ENCODE results near the gene ALPP.
"Not testable (repeated sequence)": the region's sequence is repeated elsewhere in the genome, so short reads cannot be mapped to it uniquely, and the experiment has no call there.

Gene ALPP

DNA sequence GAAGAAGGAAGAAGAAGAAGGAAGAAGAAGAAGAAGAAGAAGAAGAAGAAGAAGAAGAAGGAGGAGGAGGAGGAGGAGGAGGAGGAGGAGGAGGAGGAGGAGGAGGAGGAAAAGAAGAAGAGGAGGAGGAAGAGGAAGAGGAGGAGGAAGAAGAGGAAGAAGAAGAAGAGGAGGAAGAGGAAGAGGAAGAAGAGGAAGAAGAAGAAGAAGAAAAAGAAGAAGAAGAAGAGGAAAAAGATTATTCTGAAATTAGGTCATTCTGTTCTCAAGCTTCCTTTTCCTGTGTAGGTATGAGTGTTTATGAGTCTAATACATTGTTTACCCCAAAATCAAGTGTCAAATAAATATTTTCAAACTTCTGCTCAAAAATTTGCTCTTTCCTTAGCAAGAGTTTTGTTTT, 6.5 kb downstream of the ALPP start:
- H3K4me1 ChIP-seq (ENCODE audit: control insufficient read depth, insufficient read depth, low read length); H3K36me3 ChIP-seq (ENCODE audit: control insufficient read depth in 2 of 2, insufficient read depth in 1 of 2, low read length in 2 of 2); H3K27ac ChIP-seq (ENCODE audit: extremely low read depth, low read depth, low read length); POLR2A ChIA-PET; H3K4me3 ChIP-seq (ENCODE audit: low read depth, low read length); H3K9me3 ChIP-seq (ENCODE audit: control insufficient read depth, insufficient read depth, low read depth, low read length): not testable (repeated sequence)
- TF ChIP-seq, protein P1, sequence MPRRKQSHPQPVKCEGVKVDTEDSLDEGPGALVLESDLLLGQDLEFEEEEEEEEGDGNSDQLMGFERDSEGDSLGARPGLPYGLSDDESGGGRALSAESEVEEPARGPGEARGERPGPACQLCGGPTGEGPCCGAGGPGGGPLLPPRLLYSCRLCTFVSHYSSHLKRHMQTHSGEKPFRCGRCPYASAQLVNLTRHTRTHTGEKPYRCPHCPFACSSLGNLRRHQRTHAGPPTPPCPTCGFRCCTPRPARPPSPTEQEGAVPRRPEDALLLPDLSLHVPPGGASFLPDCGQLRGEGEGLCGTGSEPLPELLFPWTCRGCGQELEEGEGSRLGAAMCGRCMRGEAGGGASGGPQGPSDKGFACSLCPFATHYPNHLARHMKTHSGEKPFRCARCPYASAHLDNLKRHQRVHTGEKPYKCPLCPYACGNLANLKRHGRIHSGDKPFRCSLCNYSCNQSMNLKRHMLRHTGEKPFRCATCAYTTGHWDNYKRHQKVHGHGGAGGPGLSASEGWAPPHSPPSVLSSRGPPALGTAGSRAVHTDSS (tag by site-specific recombination; IDR thresholded peaks at IDR 0.05), result peak; percentile 93
- CTCF ChIA-PET, result interaction anchor here (0.6 to 2.2 kb wide), 5 partner anchors 9 to 589 kb away, joined by 3 to 6 read pairs (median 4); no protein-coding TSS in a partner anchor

- POLR2A ChIA-PET, result no interaction called here
- H3K9me3 ChIP-seq (ENCODE audit: control insufficient read depth, insufficient read depth, low read depth, low read length), result no peaks in the 10 kb centered on the region
- H3K4me3 ChIP-seq (ENCODE audit: low read depth, low read length), result no peak overlapping the region
- no peaks in the 10 kb centered on the region for H3K4me1 ChIP-seq (ENCODE audit: control insufficient read depth, insufficient read depth, low read length)
- no peaks in the 10 kb centered on the region for H3K36me3 ChIP-seq (ENCODE audit: control insufficient read depth in 2 of 2, insufficient read depth in 1 of 2, low read length in 2 of 2)
- no peak overlapping the region for H3K27ac ChIP-seq (ENCODE audit: extremely low read depth, low read depth, low read length)
- CTCF ChIA-PET, result interaction anchor here (0.6 to 2.2 kb wide), 6 partner anchors 10 to 589 kb away, joined by 3 to 6 read pairs (median 4); no protein-coding TSS in a partner anchor
- TF ChIP-seq HOXD13 (CRISPR knock-in tag; IDR thresholded peaks at IDR 0.05; ENCODE audit: borderline replicate concordance) (0 out of 2 replicates have a peak, but pooled peaks have one; percentile 51), PRDM10 (tag by site-specific recombination; IDR thresholded peaks at IDR 0.05) (0 out of 2 replicates have a peak, but pooled peaks have one; percentile 17), GLIS1 (tag by site-specific recombination; IDR thresholded peaks at IDR 0.05) (peak; percentile 27; the same call in 1 of the 2 replicates), MZF1 (tag by site-specific recombination; IDR thresholded peaks at IDR 0.05; ENCODE audit: borderline replicate concordance) (no peak)
- TF ChIP-seq, protein P2, sequence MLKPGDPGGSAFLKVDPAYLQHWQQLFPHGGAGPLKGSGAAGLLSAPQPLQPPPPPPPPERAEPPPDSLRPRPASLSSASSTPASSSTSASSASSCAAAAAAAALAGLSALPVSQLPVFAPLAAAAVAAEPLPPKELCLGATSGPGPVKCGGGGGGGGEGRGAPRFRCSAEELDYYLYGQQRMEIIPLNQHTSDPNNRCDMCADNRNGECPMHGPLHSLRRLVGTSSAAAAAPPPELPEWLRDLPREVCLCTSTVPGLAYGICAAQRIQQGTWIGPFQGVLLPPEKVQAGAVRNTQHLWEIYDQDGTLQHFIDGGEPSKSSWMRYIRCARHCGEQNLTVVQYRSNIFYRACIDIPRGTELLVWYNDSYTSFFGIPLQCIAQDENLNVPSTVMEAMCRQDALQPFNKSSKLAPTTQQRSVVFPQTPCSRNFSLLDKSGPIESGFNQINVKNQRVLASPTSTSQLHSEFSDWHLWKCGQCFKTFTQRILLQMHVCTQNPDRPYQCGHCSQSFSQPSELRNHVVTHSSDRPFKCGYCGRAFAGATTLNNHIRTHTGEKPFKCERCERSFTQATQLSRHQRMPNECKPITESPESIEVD (tag by site-specific recombination; IDR thresholded peaks at IDR 0.05), result no peak
Observed at GRCh38 chr2:232385660-232386489, 7.3 kb downstream of the ALPP start.

DNA sequence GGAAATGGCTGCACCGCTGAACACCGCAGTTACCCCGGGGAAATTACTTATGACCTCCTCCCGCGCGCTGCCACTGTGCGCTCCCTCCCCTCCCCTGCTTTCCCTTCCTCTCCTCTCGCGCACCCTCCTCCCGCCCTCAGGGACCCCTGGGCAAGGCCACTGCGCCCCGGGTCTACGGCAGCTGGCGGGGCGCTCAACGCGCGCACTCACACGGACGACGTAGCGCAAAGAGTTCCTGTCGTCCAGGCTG, 7.9 kb downstream of the ALPP start:
- ChIA-PET POLR2A (no interaction called here), CTCF (interaction anchor here (0.6 to 2.2 kb wide), 4 partner anchors 41 to 344 kb away, joined by 3 to 6 read pairs (median 4); no protein-coding TSS in a partner anchor)
- Histone ChIP-seq H3K27ac (ENCODE audit: extremely low read depth, low read depth, low read length) (no peak overlapping the region), H3K9me3 (ENCODE audit: control insufficient read depth, insufficient read depth, low read depth, low read length) (no peaks in the 10 kb centered on the region), H3K36me3 (ENCODE audit: control insufficient read depth in 2 of 2, insufficient read depth in 1 of 2, low read length in 2 of 2) (no peaks in the 10 kb centered on the region), H3K4me1 (ENCODE audit: control insufficient read depth, insufficient read depth, low read length) (no peaks in the 10 kb centered on the region), H3K4me3 (ENCODE audit: low read depth, low read length) (no peak overlapping the region)
- TF ChIP-seq OSR2 (tag by site-specific recombination; IDR thresholded peaks at IDR 0.05) (no peak), ZNF433 (tag by site-specific recombination; IDR thresholded peaks at IDR 0.05; ENCODE audit: low read depth) (no peak), ZNF76 (tag by site-specific recombination; IDR thresholded peaks at IDR 0.05; ENCODE audit: borderline replicate concordance, low read depth) (no peak), ZSCAN30 (tag by site-specific recombination; IDR thresholded peaks at IDR 0.05) (no peak), ZNF121 (tag by site-specific recombination; IDR thresholded peaks at IDR 0.05) (no peak), ZNF473 (tag by site-specific recombination; IDR thresholded peaks at IDR 0.05) (no peak), ZSCAN16 (tag by site-specific recombination; IDR thresholded peaks at IDR 0.05) (no peak), MYNN (tag by site-specific recombination; IDR thresholded peaks at IDR 0.05; ENCODE audit: borderline replicate concordance) (no peak), ZFP37 (tag by site-specific recombination; IDR thresholded peaks at IDR 0.05) (no peak), TCF7L2 (IDR thresholded peaks at IDR 0.05; ENCODE audit: borderline replicate concordance, low read depth, low read length) (no peak)
- TF ChIP-seq, protein P3, sequence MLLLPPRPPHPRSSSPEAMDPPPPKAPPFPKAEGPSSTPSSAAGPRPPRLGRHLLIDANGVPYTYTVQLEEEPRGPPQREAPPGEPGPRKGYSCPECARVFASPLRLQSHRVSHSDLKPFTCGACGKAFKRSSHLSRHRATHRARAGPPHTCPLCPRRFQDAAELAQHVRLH (tag by site-specific recombination; IDR thresholded peaks at IDR 0.05), result no peak
- TF ChIP-seq, protein P4, sequence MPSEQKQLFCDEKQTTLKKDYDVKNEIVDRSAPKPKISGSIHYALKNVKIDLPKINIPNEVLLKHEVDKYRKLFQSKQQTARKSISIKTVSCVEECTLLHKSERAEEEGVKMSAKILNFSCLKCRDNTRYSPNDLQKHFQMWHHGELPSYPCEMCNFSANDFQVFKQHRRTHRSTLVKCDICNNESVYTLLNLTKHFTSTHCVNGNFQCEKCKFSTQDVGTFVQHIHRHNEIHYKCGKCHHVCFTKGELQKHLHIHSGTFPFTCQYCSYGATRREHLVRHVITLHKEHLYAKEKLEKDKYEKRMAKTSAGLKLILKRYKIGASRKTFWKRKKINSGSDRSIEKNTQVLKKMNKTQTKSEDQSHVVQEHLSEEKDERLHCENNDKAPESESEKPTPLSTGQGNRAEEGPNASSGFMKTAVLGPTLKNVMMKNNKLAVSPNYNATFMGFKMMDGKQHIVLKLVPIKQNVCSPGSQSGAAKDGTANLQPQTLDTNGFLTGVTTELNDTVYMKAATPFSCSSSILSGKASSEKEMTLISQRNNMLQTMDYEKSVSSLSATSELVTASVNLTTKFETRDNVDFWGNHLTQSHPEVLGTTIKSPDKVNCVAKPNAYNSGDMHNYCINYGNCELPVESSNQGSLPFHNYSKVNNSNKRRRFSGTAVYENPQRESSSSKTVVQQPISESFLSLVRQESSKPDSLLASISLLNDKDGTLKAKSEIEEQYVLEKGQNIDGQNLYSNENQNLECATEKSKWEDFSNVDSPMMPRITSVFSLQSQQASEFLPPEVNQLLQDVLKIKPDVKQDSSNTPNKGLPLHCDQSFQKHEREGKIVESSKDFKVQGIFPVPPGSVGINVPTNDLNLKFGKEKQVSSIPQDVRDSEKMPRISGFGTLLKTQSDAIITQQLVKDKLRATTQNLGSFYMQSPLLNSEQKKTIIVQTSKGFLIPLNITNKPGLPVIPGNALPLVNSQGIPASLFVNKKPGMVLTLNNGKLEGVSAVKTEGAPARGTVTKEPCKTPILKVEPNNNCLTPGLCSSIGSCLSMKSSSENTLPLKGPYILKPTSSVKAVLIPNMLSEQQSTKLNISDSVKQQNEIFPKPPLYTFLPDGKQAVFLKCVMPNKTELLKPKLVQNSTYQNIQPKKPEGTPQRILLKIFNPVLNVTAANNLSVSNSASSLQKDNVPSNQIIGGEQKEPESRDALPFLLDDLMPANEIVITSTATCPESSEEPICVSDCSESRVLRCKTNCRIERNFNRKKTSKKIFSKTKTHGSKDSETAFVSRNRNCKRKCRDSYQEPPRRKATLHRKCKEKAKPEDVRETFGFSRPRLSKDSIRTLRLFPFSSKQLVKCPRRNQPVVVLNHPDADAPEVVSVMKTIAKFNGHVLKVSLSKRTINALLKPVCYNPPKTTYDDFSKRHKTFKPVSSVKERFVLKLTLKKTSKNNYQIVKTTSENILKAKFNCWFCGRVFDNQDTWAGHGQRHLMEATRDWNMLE (tag by site-specific recombination; conservative IDR thresholded peaks at IDR 0.05; ENCODE audit: low read depth), result no peak

Data from HEK293 (cell line).